Pancreas (tissue), 10 donors: ENCODE data around the gene PHACTR2. TPM values are rescaled to one million over a fixed set of nuclear protein-coding genes. Genes with fewer than 3 reads are reported as not detected.
A peak's percentile ranks its signal among the peaks of the same experiment; 100 is the strongest.

Source experiments
- ATAC-seq, 4 donors: fragments of 200-7000 bp; cut with Tn5 transposase; one replicate each; pipeline versions ENCODE4 v1.8.0 to v1.9.1; 2020; ENCODE audit warnings: mild to moderate bottlenecking in 4 of 4, moderate library complexity in 4 of 4
- DNase-seq, 6 donors: peaks; one replicate each; pipeline ENCODE4 v3.0.0-alpha.2; 2020
- FAIRE-seq: peaks from 2 replicates; lab custom pipeline; 2012; peaks lifted over from hg19 to GRCh38; lab: Jason Lieb, UNC
- H3K27ac ChIP-seq, 4 donors: fragments of 200-600 bp; sonication (generic); 1 replicate in 3 of 4; 2 replicates in 1 of 4; pipeline versions ENCODE4 v1.5.0 to v1.8.0; 2020
- H3K27me3 ChIP-seq, 4 donors: fragments of 200-600 bp; one replicate each; pipeline ENCODE4 v1.8.0; 2021
- H3K36me3 ChIP-seq, 3 donors: fragments of 200-600 bp; sonication (generic) in 1 of 3; one replicate each; pipeline versions ENCODE4 v1.5.0 to v1.8.0; 2020 to 2021
- H3K4me1 ChIP-seq, 3 donors: fragments of 200-600 bp; one replicate each; pipeline ENCODE4 v1.8.0; 2021
- H3K4me3 ChIP-seq, 4 donors: fragments of 200-600 bp; sonication (generic) in 2 of 4; one replicate each; pipeline versions ENCODE4 v1.5.0 to v1.8.0; 2020 to 2021
- H3K9me3 ChIP-seq, 4 donors: fragments of 200-600 bp; one replicate each; pipeline ENCODE4 v1.8.0; 2021
- WGBS, 2 donors: extraction: QIAGEN DNeasy Blood & Tissue Kit; methylation state at CpG; one replicate each; pipeline ENCODE4 v1.1.7; 2013; 5-methylcytosine and 5-hydroxymethylcytosine counted together
- intact Hi-C, 3 donors: fragments of 100-400 bp; cut with DNase I; formaldehyde crosslinking; loops; one replicate each; pipeline versions ENCODE4 v1.11.1 to v1.14.2; 2022
- polyA plus RNA-seq, 2 donors: library from polyadenylated mRNA; stranded (reverse); fragments of 200-250 nt; gene quantifications; one replicate each; pipeline ENCODE4 v1.2.3, GENCODE V29; 2013
- total RNA-seq, 6 donors: library from RNA; stranded (reverse); fragmentation: NEBNext Ultra II Directional in 4 of 6; extraction: Animal tissue kit (Norgen Biotek cat#: 25700) in 4 of 6; gene quantifications; one replicate each; pipeline versions ENCODE4 v1.2.1 to v1.2.4, GENCODE V29; 2021 to 2023
- TF ChIP-seq, protein P1 (sequence below), 4 donors: fragments of 200-600 bp; sonication (generic) in 3 of 4; IDR thresholded peaks; one replicate each; pipeline versions ENCODE4 v1.5.0 to v1.8.0; 2021; ENCODE audit warnings: antibody characterized with exemption in 4 of 4
- donor health status: healthy with polysubstance abuse.
- donor health status: DM: no; HTN: no; CAD: no; lungs with moderate emphysema.
- donor health status: DM: no; HTN: no; CAD: no.
- donor health status: control.
- donor health status: control.
- donor health status: Bipolar disorder and iron deficiency.
- donor health status: DM: yes; HTN: yes; CAD: no.
- donor health status: DM: no; HTN: no; CAD: no.
- donor health status: DM: no; HTN: no; CAD: no.
- donor health status: DM: yes; HTN: yes; CAD: no.

Gene PHACTR2
- total and polyA plus RNA-seq, 8 donors, result 2.7 to 19.0 (median 8.9) TPM

DNA sequence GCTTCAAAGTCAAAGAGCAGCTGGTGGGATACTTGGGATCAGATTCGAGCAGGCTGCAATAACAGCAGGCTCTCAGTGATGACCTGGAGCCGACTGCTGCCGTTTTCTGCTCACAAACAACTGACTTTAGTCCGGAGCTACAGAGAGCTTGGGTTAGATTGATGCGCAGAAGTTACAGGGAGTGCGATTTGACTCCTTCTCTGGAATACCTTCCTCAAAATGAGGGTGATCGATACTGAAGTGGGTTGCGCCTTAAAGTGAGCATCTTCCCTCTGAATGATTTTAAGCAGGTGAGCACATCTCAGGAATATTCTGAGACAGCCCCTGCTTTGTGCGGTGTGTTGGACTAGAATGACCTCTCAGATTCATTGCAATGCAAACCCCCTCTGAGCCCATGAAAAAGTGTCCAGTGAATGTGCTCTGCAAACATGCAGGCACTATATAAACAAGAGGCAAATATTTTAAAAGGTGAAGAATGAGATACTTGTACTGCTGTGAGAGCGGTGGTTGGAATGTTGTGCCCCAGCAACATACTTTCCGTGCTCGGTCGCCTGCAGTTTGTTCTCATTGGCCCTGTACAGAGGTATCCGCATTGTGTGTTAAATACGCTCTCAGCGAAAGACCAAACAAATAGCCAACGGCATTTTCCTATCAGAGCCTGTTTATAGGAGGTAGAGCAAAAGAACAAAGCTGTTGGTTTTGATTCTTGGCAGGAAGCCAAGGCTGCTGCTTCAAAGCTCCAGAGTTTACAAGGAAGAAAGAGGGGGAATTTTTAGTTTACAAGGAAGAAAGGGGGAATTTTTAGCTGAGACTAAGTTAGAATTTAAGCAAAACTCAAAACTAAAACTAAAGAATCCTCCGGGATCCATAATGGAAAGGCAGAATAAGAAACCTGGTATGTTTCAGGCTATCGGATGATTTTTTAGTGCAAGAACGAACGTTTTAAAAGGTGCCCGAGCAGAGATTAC lies 67.7 kb downstream of the PHACTR2 start:
- H3K4me1 ChIP-seq, result peaks cover 10 to 36% (median 32%) of the 10 kb centered on the region in 3 donors

GRCh38 chr6:143746202-143747119 lies 68.7 kb downstream of the PHACTR2 start:
- FAIRE-seq (no peak), ATAC-seq (peak; percentile 35 to 57 (median 42)), DNase-seq (peak in 3 of 6 donors; percentile 41 to 53 (median 51))
- Histone ChIP-seq H3K27me3 (no peaks in the 10 kb centered on the region), H3K9me3 (no peaks in the 10 kb centered on the region), H3K4me1 (peaks cover 10 to 36% (median 32%) of the 10 kb centered on the region in 3 donors), H3K4me3 (peak overlapping the region in 1 of 4 donors; percentile 31), H3K36me3 (no peaks in the 10 kb centered on the region), H3K27ac (peak overlapping the region; percentile 17 to 67 (median 46))
- TF ChIP-seq, protein P1, sequence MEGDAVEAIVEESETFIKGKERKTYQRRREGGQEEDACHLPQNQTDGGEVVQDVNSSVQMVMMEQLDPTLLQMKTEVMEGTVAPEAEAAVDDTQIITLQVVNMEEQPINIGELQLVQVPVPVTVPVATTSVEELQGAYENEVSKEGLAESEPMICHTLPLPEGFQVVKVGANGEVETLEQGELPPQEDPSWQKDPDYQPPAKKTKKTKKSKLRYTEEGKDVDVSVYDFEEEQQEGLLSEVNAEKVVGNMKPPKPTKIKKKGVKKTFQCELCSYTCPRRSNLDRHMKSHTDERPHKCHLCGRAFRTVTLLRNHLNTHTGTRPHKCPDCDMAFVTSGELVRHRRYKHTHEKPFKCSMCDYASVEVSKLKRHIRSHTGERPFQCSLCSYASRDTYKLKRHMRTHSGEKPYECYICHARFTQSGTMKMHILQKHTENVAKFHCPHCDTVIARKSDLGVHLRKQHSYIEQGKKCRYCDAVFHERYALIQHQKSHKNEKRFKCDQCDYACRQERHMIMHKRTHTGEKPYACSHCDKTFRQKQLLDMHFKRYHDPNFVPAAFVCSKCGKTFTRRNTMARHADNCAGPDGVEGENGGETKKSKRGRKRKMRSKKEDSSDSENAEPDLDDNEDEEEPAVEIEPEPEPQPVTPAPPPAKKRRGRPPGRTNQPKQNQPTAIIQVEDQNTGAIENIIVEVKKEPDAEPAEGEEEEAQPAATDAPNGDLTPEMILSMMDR (IDR thresholded peaks at IDR 0.05), result no peak
- 21 to 23% methylated on average over 12 of the region's 12 CpGs for WGBS, 2 donors
- intact Hi-C loops, result no loop called here

More for the DNA sequence above, 67.7 kb downstream of the PHACTR2 start:
- Histone ChIP-seq H3K4me3 (peak overlapping the region in 3 of 4 donors; percentile 1 to 31 (median 16)), H3K36me3 (no peaks in the 10 kb centered on the region), H3K27me3 (no peaks in the 10 kb centered on the region), H3K27ac (peak overlapping the region; percentile 17 to 67 (median 46)), H3K9me3 (no peaks in the 10 kb centered on the region)
- intact Hi-C loops, result no loop called here
- peak; percentile 59 to 75 (median 66) for ATAC-seq
- TF ChIP-seq, protein P1 (IDR thresholded peaks at IDR 0.05), result no peak
- DNase-seq, result peak in 4 of 6 donors; percentile 25 to 49 (median 30)
- FAIRE-seq, result no peak
- WGBS, 2 donors, result 15 to 17% methylated on average over 22 of the region's 22 CpGs

DNA sequence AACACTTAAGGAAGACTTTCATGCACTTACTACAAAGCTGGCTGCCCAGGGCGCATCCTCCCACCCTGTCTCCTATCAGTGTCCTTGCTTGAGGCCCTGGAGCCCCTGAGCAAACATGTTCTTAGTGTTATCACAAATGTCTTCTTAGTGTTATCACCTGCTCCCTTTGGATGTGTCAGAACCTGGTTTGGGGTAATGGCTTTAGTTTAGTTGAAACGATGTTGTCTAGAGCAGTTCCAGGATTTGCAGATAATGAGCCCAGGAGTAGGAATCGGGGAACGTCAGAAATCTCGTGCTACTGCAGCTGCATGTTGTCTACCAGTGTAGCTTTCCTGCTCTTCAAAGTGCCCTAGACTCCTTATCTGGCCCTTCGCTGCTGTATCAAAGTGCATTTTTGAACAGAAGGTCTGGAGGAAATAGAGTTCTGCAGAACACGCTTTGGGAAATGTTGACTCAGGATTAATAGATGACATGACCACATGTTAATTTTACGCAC lies 69.6 kb downstream of the PHACTR2 start:
- FAIRE-seq (no peak), DNase-seq (no peak), ATAC-seq (peak in 2 of 4 donors; percentile 16 to 18)
- TF ChIP-seq, protein P1 (IDR thresholded peaks at IDR 0.05), result no peak
- H3K9me3 ChIP-seq, result no peaks in the 10 kb centered on the region
- no peak overlapping the region for H3K27ac ChIP-seq
- no peaks in the 10 kb centered on the region for H3K27me3 ChIP-seq
- no peaks in the 10 kb centered on the region for H3K36me3 ChIP-seq
- no peak overlapping the region for H3K4me3 ChIP-seq
- WGBS, 2 donors, result 30 to 32% methylated on average over 8 of the region's 8 CpGs
- intact Hi-C loops, result no loop called here
- H3K4me1 ChIP-seq, result peaks cover 10 to 36% (median 32%) of the 10 kb centered on the region in 3 donors

- DNase-seq, result no peak
- Histone ChIP-seq H3K27me3 (no peaks in the 10 kb centered on the region), H3K36me3 (no peaks in the 10 kb centered on the region), H3K27ac (no peak overlapping the region), H3K4me1 (peaks cover 12 to 21% (median 17%) of the 10 kb centered on the region in 3 donors), H3K4me3 (no peak overlapping the region), H3K9me3 (no peaks in the 10 kb centered on the region)
- no peak for ATAC-seq
- intact Hi-C loops, result no loop called here
- no peak for FAIRE-seq
- 87 to 100% methylated on average over 1 of the region's 1 CpG for WGBS, 2 donors
- TF ChIP-seq, protein P1 (IDR thresholded peaks at IDR 0.05), result no peak
Measured at GRCh38 chr6:143749891-143750290, 72.1 kb downstream of the PHACTR2 start.
